Mononuclear cell (primary cell): ENCODE measurements around the gene HERPUD1. TPM values are rescaled to one million over a fixed set of nuclear protein-coding genes. Genes with fewer than 3 reads are reported as not detected.

ENCODE experiments used
- H3K27me3 ChIP-seq: 2 replicates; pipeline ENCODE4 v1.6.0; 2011; ENCODE audit warnings: low read length, control low read depth; ENCODE audit not compliant: insufficient read depth
- H3K4me1 ChIP-seq: 2 replicates; pipeline ENCODE4 v1.5.1; 2011; ENCODE audit warnings: mild to moderate bottlenecking, low read length, control low read depth; ENCODE audit not compliant: insufficient read depth
- H3K4me3 ChIP-seq: 2 replicates; pipeline ENCODE4 v1.5.1; 2011; ENCODE audit warnings: mild to moderate bottlenecking, low read length, moderate library complexity
- H3K9me3 ChIP-seq: 2 replicates; pipeline ENCODE4 v1.5.1; 2011; ENCODE audit warnings: low read depth, mild to moderate bottlenecking, control low read depth, low read length
- total RNA-seq: library from RNA; depleted of rRNA; stranded (reverse); fragments of >200 nt; gene quantifications from one replicate; pipeline ENCODE4 v1.2.3, GENCODE V29; 2012

The HERPUD1 gene
- total RNA-seq, 1 donor: 211 TPM

GRCh38 chr16:56950881-56951771 lies 19.2 kb downstream of the HERPUD1 start:
- Histone ChIP-seq H3K27me3 (no peaks in the 10 kb centered on the region), H3K4me1 (peaks cover 21% of the 10 kb centered on the region), H3K9me3 (no peaks in the 10 kb centered on the region), H3K4me3 (no peak overlapping the region)

DNA sequence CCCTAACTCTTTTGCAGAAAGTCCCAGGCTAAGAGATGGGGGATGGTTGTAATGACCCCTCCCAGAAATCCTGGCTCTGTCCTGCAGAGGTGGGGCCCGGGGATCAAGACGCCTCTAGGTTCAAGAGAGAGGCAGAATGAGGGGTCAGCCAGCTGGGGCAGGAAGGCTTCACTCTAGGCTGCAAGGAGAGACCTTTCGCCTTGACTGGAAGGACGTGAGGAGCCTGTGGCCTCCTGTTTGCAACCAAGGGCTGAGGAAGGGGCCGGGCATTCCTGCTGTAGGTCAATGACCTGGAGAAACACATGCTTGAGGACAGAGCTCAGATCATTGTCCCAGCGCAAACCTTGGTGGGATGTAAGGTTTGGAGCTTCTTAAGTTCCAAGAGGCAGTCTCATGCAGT lies 21.1 kb downstream of the HERPUD1 start:
- Histone ChIP-seq H3K4me1 (peaks cover 21% of the 10 kb centered on the region), H3K27me3 (no peaks in the 10 kb centered on the region), H3K9me3 (no peaks in the 10 kb centered on the region), H3K4me3 (no peak overlapping the region)

- Histone ChIP-seq H3K4me3 (no peak overlapping the region), H3K4me1 (peaks cover 19% of the 10 kb centered on the region)
Observed at GRCh38 chr16:56956076-56956475, 24.1 kb downstream of the HERPUD1 start.

GRCh38 chr16:56956756-56957155 lies 24.8 kb downstream of the HERPUD1 start:
- Histone ChIP-seq H3K27me3 (no peaks in the 10 kb centered on the region), H3K9me3 (no peaks in the 10 kb centered on the region), H3K4me3 (no peak overlapping the region), H3K4me1 (peaks cover 19% of the 10 kb centered on the region)

More at GRCh38 chr16:56956076-56956475, 24.1 kb downstream of the HERPUD1 start:
- H3K9me3 ChIP-seq: no peaks in the 10 kb centered on the region
- no peaks in the 10 kb centered on the region for H3K27me3 ChIP-seq

GRCh38 chr16:56960681-56961281 lies 28.8 kb downstream of the HERPUD1 start:
- Histone ChIP-seq H3K9me3 (no peaks in the 10 kb centered on the region), H3K27me3 (no peaks in the 10 kb centered on the region), H3K4me1 (peaks cover 32% of the 10 kb centered on the region), H3K4me3 (no peak overlapping the region)

- Histone ChIP-seq H3K4me3 (no peak overlapping the region), H3K9me3 (no peaks in the 10 kb centered on the region), H3K27me3 (no peaks in the 10 kb centered on the region), H3K4me1 (peaks cover 38% of the 10 kb centered on the region)
Observed at GRCh38 chr16:56961386-56961785, 29.4 kb downstream of the HERPUD1 start.

- Histone ChIP-seq H3K4me1 (peaks cover 39% of the 10 kb centered on the region), H3K4me3 (no peak within 1 kb of the TSS), H3K27me3 (no peaks in the 10 kb centered on the region), H3K9me3 (no peaks in the 10 kb centered on the region)
Observed at GRCh38 chr16:56961851-56962281, 29.9 kb downstream of the HERPUD1 start, which contains the start of gene CETP. Gene CETP (plus strand): TSS chr16:56961950. CDS start chr16:56961980, 30 bp downstream.

GRCh38 chr16:56964243-56965148 lies 32.6 kb downstream of the HERPUD1 start:
- H3K9me3 ChIP-seq: no peaks in the 10 kb centered on the region
- no peak overlapping the region for H3K4me3 ChIP-seq
- H3K27me3 ChIP-seq: no peaks in the 10 kb centered on the region
- peaks cover 48% of the 10 kb centered on the region for H3K4me1 ChIP-seq

DNA sequence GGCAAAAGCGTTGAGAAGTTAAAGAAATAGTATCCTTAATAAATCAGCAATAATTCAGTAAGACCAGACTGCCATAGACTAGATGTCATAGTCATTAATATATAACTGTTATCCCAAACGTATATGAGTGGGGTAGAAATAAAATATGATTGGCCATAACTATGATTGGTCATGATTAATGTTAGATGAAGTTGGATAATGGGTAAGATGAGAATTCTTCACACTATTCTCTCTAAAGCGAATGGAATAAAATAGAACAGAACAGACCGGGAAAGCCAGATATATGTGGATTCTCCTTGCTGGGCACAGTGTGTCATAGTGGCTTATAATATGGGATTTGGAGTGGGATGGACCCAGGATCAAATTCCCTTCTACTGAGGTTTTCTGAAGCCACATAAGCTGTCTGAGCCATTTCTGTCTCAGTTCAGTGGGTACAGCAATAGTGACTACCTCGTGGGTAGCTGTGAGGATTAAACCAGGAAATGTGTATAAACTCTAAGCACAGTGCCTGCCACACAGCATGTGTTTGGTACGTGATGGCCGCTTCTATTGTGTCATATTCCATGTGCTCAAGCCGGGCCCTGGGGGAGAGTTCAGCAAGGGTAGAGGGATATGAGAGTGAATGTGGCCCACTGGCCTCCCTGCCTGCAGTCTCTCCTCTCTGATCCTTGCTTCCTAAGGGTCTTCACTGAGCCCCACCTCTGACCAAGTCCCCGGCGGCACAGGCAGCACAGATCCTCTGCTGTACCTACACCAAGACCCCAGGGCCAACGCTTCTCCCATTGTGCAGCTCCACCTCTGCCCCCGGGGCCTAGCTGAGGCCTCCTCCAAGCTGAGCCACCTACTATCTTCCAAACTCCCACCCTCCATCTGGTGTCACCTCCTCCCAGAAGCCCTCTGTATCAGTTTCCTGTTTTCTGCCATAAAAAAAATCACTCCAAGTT lies 33.5 kb downstream of the HERPUD1 start:
- Histone ChIP-seq H3K4me3 (no peak overlapping the region), H3K9me3 (no peaks in the 10 kb centered on the region), H3K4me1 (peaks cover 47% of the 10 kb centered on the region), H3K27me3 (no peaks in the 10 kb centered on the region)

GRCh38 chr16:56966093-56966475 lies 34.1 kb downstream of the HERPUD1 start:
- Histone ChIP-seq H3K9me3 (no peaks in the 10 kb centered on the region), H3K4me3 (no peak overlapping the region), H3K27me3 (no peaks in the 10 kb centered on the region), H3K4me1 (peaks cover 47% of the 10 kb centered on the region)

GRCh38 chr16:56967733-56968132 lies 35.8 kb downstream of the HERPUD1 start:
- Histone ChIP-seq H3K9me3 (no peaks in the 10 kb centered on the region), H3K4me1 (peaks cover 41% of the 10 kb centered on the region), H3K27me3 (no peaks in the 10 kb centered on the region), H3K4me3 (no peak overlapping the region)

GRCh38 chr16:56969769-56970168 lies 37.8 kb downstream of the HERPUD1 start:
- H3K4me3 ChIP-seq: no peak overlapping the region
- peaks cover 52% of the 10 kb centered on the region for H3K4me1 ChIP-seq
- H3K27me3 ChIP-seq: no peaks in the 10 kb centered on the region
- no peaks in the 10 kb centered on the region for H3K9me3 ChIP-seq

DNA sequence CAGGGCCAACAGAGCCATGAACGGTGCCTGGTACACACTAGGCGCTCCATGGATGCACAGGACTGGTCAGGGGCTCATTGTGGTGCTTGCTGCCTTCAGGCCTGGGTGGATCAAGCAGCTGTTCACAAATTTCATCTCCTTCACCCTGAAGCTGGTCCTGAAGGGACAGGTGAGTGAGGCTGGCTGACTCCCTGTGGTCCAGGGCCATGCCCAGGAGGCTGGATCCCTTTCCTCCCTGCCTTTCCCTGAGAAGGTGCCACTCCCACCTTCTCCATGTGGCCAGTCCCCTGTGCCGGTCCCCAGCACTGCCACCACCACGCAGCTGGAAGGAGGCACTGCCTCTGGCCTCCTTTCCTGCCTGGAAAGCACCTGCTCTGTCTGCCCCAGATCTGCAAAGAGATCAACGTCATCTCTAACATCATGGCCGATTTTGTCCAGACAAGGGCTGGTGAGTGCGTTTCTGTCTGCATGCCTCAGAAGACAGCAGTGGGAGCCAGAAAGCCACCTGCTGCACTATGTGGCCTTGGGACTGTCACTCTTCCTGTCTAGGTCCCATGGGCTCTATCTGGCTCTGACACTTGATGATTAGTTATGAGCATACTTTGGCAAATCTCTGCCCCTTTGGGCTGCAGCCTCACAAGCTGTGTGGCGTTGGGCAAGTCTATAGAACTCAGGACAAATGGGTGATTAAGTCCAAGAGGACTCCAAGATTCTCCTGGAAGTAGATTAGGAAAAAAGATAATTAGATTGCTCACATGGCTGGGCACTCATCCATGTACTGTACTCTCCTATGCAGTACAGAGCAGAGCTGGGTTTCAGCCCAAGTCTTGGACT lies 39.2 kb downstream of the HERPUD1 start:
- H3K4me1 ChIP-seq: peaks cover 51% of the 10 kb centered on the region
- no peaks in the 10 kb centered on the region for H3K27me3 ChIP-seq
- no peak overlapping the region for H3K4me3 ChIP-seq
- no peaks in the 10 kb centered on the region for H3K9me3 ChIP-seq
